Breast epithelium (tissue), 4 donors: ENCODE data around the gene CFAP46. TPM values are rescaled to one million over a fixed set of nuclear protein-coding genes. Genes with fewer than 3 reads are reported as not detected.

Experiments
- DNase-seq, 2 donors: peaks; one replicate each; pipeline ENCODE4 v3.0.0-alpha.2; 2019; ENCODE audit warnings: low spot score in 2 of 2
- H3K27ac ChIP-seq, 2 donors: fragments of 200-600 bp; sonication (generic) in 1 of 2; one replicate each; pipeline ENCODE4 v1.5.1; 2016 to 2019; ENCODE audit warnings: mild to moderate bottlenecking in 1 of 2
- H3K27me3 ChIP-seq, 2 donors: fragments of 200-600 bp; sonication (generic) in 1 of 2; one replicate each; pipeline versions ENCODE4 v1.5.1 to v1.6.0; 2017 to 2019; ENCODE audit warnings: control low read depth in 1 of 2, mild to moderate bottlenecking in 1 of 2
- H3K36me3 ChIP-seq: fragments of 200-600 bp; one replicate; pipeline ENCODE4 v1.5.1; 2019
- H3K4me1 ChIP-seq, 2 donors: fragments of 200-600 bp; sonication (generic); one replicate each; pipeline ENCODE4 v1.5.1; 2016 to 2019; ENCODE audit warnings: control low read depth in 1 of 2
- H3K4me3 ChIP-seq, 3 donors: fragments of 200-600 bp; sonication (generic); 1 replicate in 2 of 3; 2 replicates in 1 of 3; pipeline ENCODE4 v1.5.1; 2016 to 2019; ENCODE audit warnings: mild to moderate bottlenecking in 3 of 3, moderate library complexity in 2 of 3
- H3K9me3 ChIP-seq, 2 donors: fragments of 200-600 bp; sonication (generic) in 1 of 2; one replicate each; pipeline ENCODE4 v1.5.1; 2016 to 2019; ENCODE audit warnings: control low read depth in 1 of 2
- CTCF ChIP-seq, 3 donors: fragments of 450-650 bp; IDR thresholded peaks; one replicate each; pipeline ENCODE4 v1.5.1; 2016 to 2017; ENCODE audit warnings: antibody characterized with exemption in 3 of 3, mild to moderate bottlenecking in 3 of 3, moderate library complexity in 3 of 3
- POLR2A ChIP-seq: fragments of 450-650 bp; IDR thresholded peaks from one replicate; pipeline ENCODE4 v1.6.1; 2016; ENCODE audit warnings: antibody characterized with exemption, mild to moderate bottlenecking, moderate library complexity
- POLR2AphosphoS5 ChIP-seq, 3 donors: sonication (generic); formaldehyde crosslinking; IDR thresholded peaks; one replicate each; pipeline ENCODE4 v1.6.1; 2017; ENCODE audit warnings: antibody characterized with exemption in 3 of 3
- intact Hi-C: fragments of 100-400 bp; cut with DNase I; formaldehyde crosslinking; loops from one replicate; pipeline ENCODE4 v1.15.1; 2023; ENCODE audit warnings: low total_unique reads
- total RNA-seq, 3 donors: library from RNA; depleted of rRNA; stranded (reverse); fragments of >200 nt; gene quantifications; one replicate each; pipeline ENCODE4 v1.1.0, GENCODE V29; 2016

The CFAP46 gene
- total RNA-seq, 3 donors from 2014 or later, result 0.16 to 0.73 (median 0.66) TPM

GRCh38 chr10:132876131-132876860, 66.1 kb downstream of the CFAP46 start:
- peak in 1 of 2 donors; percentile 40 for DNase-seq

GRCh38 chr10:132875435-132875834, 66.9 kb downstream of the CFAP46 start:
- H3K9me3 ChIP-seq, result peaks cover 6 to 13% of the 10 kb centered on the region in 2 donors
- no peak overlapping the region for H3K27ac ChIP-seq
- intact Hi-C loops, result no loop called here
- H3K4me3 ChIP-seq, result no peak overlapping the region
- H3K36me3 ChIP-seq, result no peaks in the 10 kb centered on the region
- no peaks in the 10 kb centered on the region for H3K4me1 ChIP-seq
- peak in 1 of 2 donors; percentile 31 for DNase-seq
- TF ChIP-seq POLR2AphosphoS5 (IDR thresholded peaks at IDR 0.05) (no peak), CTCF (IDR thresholded peaks at IDR 0.05) (no peak), POLR2A (no peak)
- H3K27me3 ChIP-seq, result peaks cover 0 to 50% of the 10 kb centered on the region in 2 donors

More at GRCh38 chr10:132876131-132876860, 66.1 kb downstream of the CFAP46 start:
- TF ChIP-seq CTCF (IDR thresholded peaks at IDR 0.05) (no peak), POLR2A (no peak), POLR2AphosphoS5 (IDR thresholded peaks at IDR 0.05) (no peak)
- Histone ChIP-seq H3K27ac (no peak overlapping the region), H3K4me3 (no peak overlapping the region), H3K27me3 (peaks cover 0 to 58% of the 10 kb centered on the region in 2 donors), H3K36me3 (no peaks in the 10 kb centered on the region), H3K4me1 (no peaks in the 10 kb centered on the region), H3K9me3 (peaks cover 0 to 4% of the 10 kb centered on the region in 2 donors)
- intact Hi-C loops, result no loop called here

DNA sequence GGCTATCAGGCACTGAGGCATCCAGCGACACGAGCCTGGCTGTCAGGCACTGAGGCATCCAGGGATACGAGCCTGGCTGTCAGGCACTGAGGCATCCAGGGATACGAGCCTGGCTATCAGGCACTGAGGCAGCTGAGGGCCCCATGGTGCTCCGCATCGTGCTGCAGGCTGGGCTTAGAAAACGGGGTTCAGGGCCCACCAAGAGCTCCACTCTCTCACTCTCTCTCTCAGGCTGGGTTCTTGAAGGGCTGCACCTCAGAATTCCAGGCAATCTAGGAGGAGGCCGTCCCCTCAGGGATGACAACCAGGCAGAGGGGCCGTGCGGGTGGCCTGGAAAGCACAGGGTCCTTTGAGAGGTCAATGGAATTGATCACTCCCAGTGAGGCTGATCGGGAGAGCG, 69.0 kb downstream of the CFAP46 start:
- DNase-seq, result peak in 1 of 2 donors; percentile 34
- intact Hi-C loops, result no loop called here
- H3K4me1 ChIP-seq, result no peaks in the 10 kb centered on the region
- no peak overlapping the region for H3K4me3 ChIP-seq
- no peak overlapping the region for H3K27ac ChIP-seq
- peaks cover 0 to 44% of the 10 kb centered on the region in 2 donors for H3K27me3 ChIP-seq
- no peaks in the 10 kb centered on the region for H3K36me3 ChIP-seq
- peaks cover 11 to 18% of the 10 kb centered on the region in 2 donors for H3K9me3 ChIP-seq
- TF ChIP-seq POLR2AphosphoS5 (IDR thresholded peaks at IDR 0.05), result no peak
- no peak for TF ChIP-seq POLR2A
- no peak for TF ChIP-seq CTCF (IDR thresholded peaks at IDR 0.05)

- TF ChIP-seq CTCF (IDR thresholded peaks at IDR 0.05), result no peak
- TF ChIP-seq POLR2AphosphoS5 (IDR thresholded peaks at IDR 0.05), result no peak
- TF ChIP-seq POLR2A, result no peak
- Histone ChIP-seq H3K4me3 (no peak overlapping the region), H3K27me3 (peaks cover 0 to 36% of the 10 kb centered on the region in 2 donors), H3K9me3 (peaks cover 11 to 18% of the 10 kb centered on the region in 2 donors), H3K4me1 (no peaks in the 10 kb centered on the region), H3K27ac (no peak overlapping the region), H3K36me3 (no peaks in the 10 kb centered on the region)
- intact Hi-C loops, result no loop called here
- DNase-seq, result peak in 1 of 2 donors; percentile 31
These were observed 69.7 kb downstream of the CFAP46 start for GRCh38 chr10:132872658-132873057.

- DNase-seq, result no peak
- peaks cover 11 to 18% of the 10 kb centered on the region in 2 donors for H3K9me3 ChIP-seq
- H3K27ac ChIP-seq, result no peak overlapping the region
- intact Hi-C loops, result no loop called here
- no peak overlapping the region for H3K4me3 ChIP-seq
- H3K36me3 ChIP-seq, result no peaks in the 10 kb centered on the region
- H3K4me1 ChIP-seq, result no peaks in the 10 kb centered on the region
- peaks cover 0 to 34% of the 10 kb centered on the region in 2 donors for H3K27me3 ChIP-seq
- TF ChIP-seq POLR2A (no peak), POLR2AphosphoS5 (IDR thresholded peaks at IDR 0.05) (no peak), CTCF (IDR thresholded peaks at IDR 0.05) (no peak)
These were observed 71.9 kb downstream of the CFAP46 start for GRCh38 chr10:132870426-132870825.
